ENCODE measurements around the gene MET.

Gene MET

GRCh38 chr7:116674508-116675173 lies 2.6 kb downstream of the MET start:
- TF ChIP-seq RAD21 (IDR thresholded peaks at IDR 0.05; ENCODE audit: low read depth) (no peak), NFIC (IDR thresholded peaks at IDR 0.05) (no peak), TCF12 (IDR thresholded peaks at IDR 0.05; ENCODE audit: low read depth) (no peak), CEBPB (IDR thresholded peaks at IDR 0.05) (no peak)

- TF ChIP-seq EP300 (IDR thresholded peaks at IDR 0.05; ENCODE audit: borderline replicate concordance) (no peak), CEBPB (IDR thresholded peaks at IDR 0.05) (no peak), YY1 (IDR thresholded peaks at IDR 0.05; ENCODE audit: low read depth) (no peak), USF1 (IDR thresholded peaks at IDR 0.05) (no peak), MAX (IDR thresholded peaks at IDR 0.05) (no peak), REST (IDR thresholded peaks at IDR 0.05; ENCODE audit: low read depth) (no peak), EGR1 (IDR thresholded peaks at IDR 0.05) (no peak), CREB1 (IDR thresholded peaks at IDR 0.05; ENCODE audit: low read depth) (no peak), FOXM1 (IDR thresholded peaks at IDR 0.05; ENCODE audit: borderline replicate concordance, low read depth) (no peak), ZBTB7A (IDR thresholded peaks at IDR 0.05; ENCODE audit: low read depth) (no peak), TAF1 (IDR thresholded peaks at IDR 0.05; ENCODE audit: low read depth) (no peak), RAD21 (IDR thresholded peaks at IDR 0.05; ENCODE audit: low read depth) (no peak), TCF12 (IDR thresholded peaks at IDR 0.05; ENCODE audit: low read depth) (no peak), TEAD4 (IDR thresholded peaks at IDR 0.05) (no peak), NFIC (IDR thresholded peaks at IDR 0.05) (no peak)
Observed at GRCh38 chr7:116675812-116676355, 3.9 kb downstream of the MET start.

GRCh38 chr7:116678780-116679179 lies 6.8 kb downstream of the MET start:
- no peak for TF ChIP-seq FOXM1 (IDR thresholded peaks at IDR 0.05; ENCODE audit: borderline replicate concordance, low read depth)
- TF ChIP-seq CEBPB (IDR thresholded peaks at IDR 0.05) = no peak
- TF ChIP-seq ZBTB7A (IDR thresholded peaks at IDR 0.05; ENCODE audit: low read depth) = no peak
- no peak for TF ChIP-seq YY1 (IDR thresholded peaks at IDR 0.05; ENCODE audit: low read depth)
- no peak for TF ChIP-seq MAX (IDR thresholded peaks at IDR 0.05)
- no peak for TF ChIP-seq EGR1 (IDR thresholded peaks at IDR 0.05)
- no peak for TF ChIP-seq USF1 (IDR thresholded peaks at IDR 0.05)

GRCh38 chr7:116679500-116679899 lies 7.5 kb downstream of the MET start:
- TF ChIP-seq EGR1 (IDR thresholded peaks at IDR 0.05) (no peak), REST (IDR thresholded peaks at IDR 0.05; ENCODE audit: low read depth) (no peak), RAD21 (IDR thresholded peaks at IDR 0.05; ENCODE audit: low read depth) (no peak), USF1 (IDR thresholded peaks at IDR 0.05) (no peak), NFIC (IDR thresholded peaks at IDR 0.05) (no peak), TAF1 (IDR thresholded peaks at IDR 0.05; ENCODE audit: low read depth) (no peak), ZBTB7A (IDR thresholded peaks at IDR 0.05; ENCODE audit: low read depth) (no peak)

- TF ChIP-seq REST (IDR thresholded peaks at IDR 0.05; ENCODE audit: low read depth) (no peak), NFIC (IDR thresholded peaks at IDR 0.05) (no peak), FOXM1 (IDR thresholded peaks at IDR 0.05; ENCODE audit: borderline replicate concordance, low read depth) (no peak), YY1 (IDR thresholded peaks at IDR 0.05; ENCODE audit: low read depth) (no peak), TCF12 (IDR thresholded peaks at IDR 0.05; ENCODE audit: low read depth) (no peak), EP300 (IDR thresholded peaks at IDR 0.05; ENCODE audit: borderline replicate concordance) (no peak), EGR1 (IDR thresholded peaks at IDR 0.05) (no peak), USF1 (IDR thresholded peaks at IDR 0.05) (no peak), CEBPB (IDR thresholded peaks at IDR 0.05) (no peak), CREB1 (IDR thresholded peaks at IDR 0.05; ENCODE audit: low read depth) (no peak), MAX (IDR thresholded peaks at IDR 0.05) (no peak), ZBTB7A (IDR thresholded peaks at IDR 0.05; ENCODE audit: low read depth) (no peak), TEAD4 (IDR thresholded peaks at IDR 0.05) (no peak), TAF1 (IDR thresholded peaks at IDR 0.05; ENCODE audit: low read depth) (no peak), RAD21 (IDR thresholded peaks at IDR 0.05; ENCODE audit: low read depth) (no peak)
Observed at GRCh38 chr7:116683786-116684185, 11.8 kb downstream of the MET start.
